Iris pigment epithelial cell (primary cell): Measurements from ENCODE around the gene MYOM3.
"Not testable (repeated sequence)": the region's sequence is repeated elsewhere in the genome, so short reads cannot be mapped to it uniquely, and the experiment has no call there.

Experiments used
- DNase-seq: peaks from one replicate; pipeline ENCODE4 v3.0.0-alpha.2; 2011; ENCODE audit warnings: low read depth

MYOM3 gene

GRCh38 chr1:24071941-24072340, 40.0 kb downstream of the MYOM3 start:
- no peak for DNase-seq

DNA sequence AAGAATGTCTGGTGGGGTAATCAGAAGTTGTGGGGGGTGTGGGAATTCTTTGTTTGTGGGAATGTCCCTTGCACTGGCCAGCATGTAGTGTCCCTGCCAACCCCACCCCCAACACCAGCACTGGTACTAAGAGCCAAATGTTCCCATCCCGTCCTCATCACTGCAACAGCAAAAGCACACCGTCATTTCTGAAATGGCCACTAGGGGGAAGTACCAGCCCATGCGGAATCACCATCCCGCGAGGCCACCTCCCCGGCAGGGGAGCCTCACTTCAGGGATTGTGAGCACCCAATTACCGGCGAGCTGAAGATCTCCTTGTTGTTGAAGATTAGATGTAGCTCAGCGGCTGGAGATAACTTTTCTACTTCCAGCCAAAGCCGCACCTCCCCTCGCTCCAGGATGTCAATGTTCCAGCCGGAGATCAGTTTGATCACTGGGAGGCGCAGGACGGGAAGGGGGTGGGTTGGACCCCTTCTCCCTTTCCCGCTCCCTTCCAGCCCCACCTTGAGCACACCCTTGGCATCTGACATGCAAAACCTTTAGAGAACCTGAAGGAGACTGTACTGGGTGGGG, 41.0 kb downstream of the MYOM3 start:
- peak; percentile 76 for DNase-seq

- DNase-seq = no peak
Measured at GRCh38 chr1:24069817-24070216, 42.1 kb downstream of the MYOM3 start.

DNA sequence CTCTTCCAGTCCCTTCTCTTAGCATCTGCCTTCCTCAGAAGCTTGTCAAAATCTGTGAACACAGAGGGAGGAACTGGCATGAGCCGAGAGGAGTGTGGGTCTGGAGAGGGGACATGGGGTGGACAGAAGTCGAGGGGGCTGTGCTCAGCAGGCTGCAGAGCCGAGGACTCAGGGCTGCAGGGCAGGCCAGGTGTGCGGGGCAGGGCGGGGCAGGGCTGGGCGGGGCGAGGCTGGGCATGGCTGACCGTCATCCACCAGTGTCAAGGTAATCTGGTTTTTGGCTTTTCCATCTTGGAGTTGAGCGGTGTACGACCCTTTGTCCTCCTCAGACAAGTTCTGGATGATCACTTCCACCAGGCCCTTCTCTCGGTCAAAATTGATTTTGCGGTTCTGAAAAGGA, 44.0 kb downstream of the MYOM3 start:
- DNase-seq = no peak

- no peak for DNase-seq
Measured at GRCh38 chr1:24065304-24065703, 46.6 kb downstream of the MYOM3 start.

DNA sequence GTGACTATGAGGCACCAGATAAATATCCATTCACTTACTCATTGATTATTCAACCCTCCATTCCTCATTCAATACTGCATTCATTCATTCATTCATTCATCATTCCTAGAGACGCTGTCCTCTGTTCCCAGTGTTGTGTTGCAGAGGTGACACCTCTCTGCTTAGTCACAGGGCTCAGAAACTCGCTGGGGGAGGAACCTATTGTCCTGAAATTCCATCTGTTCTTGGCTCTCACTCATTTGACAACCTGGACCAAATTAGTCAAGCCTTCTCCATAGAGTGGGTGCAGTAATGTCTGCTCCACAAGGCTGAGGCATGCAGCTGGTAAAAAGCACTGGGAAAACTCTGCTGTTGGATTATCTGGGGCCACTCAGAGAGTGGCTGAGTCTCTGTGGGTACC, 49.7 kb downstream of the MYOM3 start:
- no peak for DNase-seq

- no peak for DNase-seq
Measured at GRCh38 chr1:24060482-24060881, 51.5 kb downstream of the MYOM3 start.

GRCh38 chr1:24058671-24059455, 53.1 kb downstream of the MYOM3 start:
- no peak for DNase-seq

- DNase-seq = no peak
Measured at GRCh38 chr1:24057171-24057570, 54.8 kb downstream of the MYOM3 start.

DNA sequence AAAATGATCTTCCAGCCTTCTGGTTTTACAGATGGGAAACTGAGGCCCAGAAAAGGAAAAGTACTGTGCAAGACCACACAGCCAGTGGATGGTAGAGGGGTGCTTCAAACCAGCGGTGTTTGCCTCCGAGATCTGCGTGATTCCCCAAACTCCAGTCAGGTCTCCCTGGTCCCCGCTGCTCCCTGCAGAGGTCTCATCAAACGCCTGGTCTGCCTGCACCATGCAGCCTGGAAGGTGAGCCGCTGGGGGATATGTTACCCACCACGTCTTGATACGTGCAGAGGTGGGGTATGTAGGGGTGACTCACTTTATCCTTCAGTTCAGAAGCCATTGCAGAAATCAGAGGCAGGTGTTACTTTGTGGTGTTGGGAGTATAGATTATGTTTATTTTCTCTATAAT, 56.3 kb downstream of the MYOM3 start:
- no peak for DNase-seq

DNA sequence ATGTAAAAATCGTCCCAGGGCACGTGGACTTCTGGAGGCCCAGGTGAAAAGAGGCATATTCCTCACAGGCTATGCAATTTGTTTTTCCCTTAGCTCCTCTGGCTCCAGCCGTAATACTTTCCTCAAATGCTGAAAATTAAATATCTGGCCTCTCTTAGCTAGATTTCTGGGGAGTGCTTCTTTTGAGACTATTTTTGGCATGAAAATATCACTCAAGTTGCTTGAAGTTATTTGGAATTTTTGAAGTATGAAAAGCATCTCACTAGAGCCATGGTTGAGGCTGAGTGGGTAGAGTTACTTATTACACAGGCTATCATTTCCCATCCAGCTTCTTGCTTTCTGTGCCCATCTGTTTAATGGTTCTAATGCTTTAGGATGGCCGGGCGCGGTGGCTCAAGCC, 59.7 kb downstream of the MYOM3 start:
- DNase-seq = peak; percentile 8

DNA sequence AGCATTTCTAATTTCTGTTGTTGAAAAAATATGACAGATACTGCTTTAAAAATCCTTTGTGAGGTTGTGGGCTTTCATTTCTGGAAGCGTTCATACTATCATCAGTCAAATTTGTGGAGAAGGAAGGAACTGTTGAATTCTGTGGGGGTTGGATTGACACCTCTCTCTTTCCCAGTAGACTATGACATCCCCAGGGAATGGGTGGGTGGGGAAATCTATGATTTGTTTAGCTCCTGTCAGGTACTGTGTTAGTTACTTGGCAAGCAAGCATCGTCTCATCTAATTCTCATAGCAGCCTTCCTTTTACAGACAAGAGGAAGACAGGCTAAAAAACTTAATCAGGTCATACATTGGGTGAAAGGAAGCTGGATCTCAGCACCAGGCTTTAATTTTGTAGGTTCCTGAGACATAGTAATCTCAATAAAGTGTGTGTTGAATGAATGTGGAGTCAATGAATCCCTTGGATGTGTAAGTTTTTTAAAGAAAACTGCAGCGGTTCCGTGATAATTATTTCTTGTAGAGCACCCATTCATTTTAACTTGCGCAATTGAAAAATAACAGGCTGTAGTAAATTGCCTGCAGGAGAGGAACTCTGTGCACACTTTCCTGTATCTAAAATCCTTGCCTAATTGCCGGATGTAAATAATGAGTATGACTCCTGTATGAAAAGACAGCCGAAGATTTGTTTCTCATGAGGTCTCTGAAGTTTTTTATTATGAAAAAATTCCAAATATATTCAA, 60.6 kb downstream of the MYOM3 start:
- DNase-seq = no peak

DNA sequence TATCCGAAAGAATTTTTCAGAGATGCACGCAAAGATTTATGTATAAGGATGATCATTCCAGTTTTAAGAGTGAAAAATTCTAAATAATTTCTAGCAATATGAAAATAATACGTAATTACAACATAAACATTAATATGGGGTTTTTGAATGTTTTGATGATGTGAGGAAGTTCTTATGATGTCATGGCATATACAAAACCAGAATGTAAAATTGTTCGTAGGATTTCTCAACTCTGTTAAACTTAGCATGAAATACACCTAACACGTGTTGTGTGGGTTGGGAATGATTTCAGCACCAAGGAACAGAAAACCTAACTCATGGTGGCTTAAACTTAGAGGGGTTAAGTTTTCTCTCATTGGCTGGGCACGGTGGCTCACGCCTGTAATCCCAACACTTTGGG, 62.2 kb downstream of the MYOM3 start:
- DNase-seq = no peak

- DNase-seq = not testable (repeated sequence)
Measured at GRCh38 chr1:24048894-24049293, 63.0 kb downstream of the MYOM3 start.

- DNase-seq = peak; percentile 7
Measured at GRCh38 chr1:24048205-24048869, 63.6 kb downstream of the MYOM3 start.

GRCh38 chr1:24047110-24047477, 64.8 kb downstream of the MYOM3 start:
- DNase-seq = peak; percentile 4

- no peak for DNase-seq
Measured at GRCh38 chr1:24045771-24046170, 66.2 kb downstream of the MYOM3 start.

- not testable (repeated sequence) for DNase-seq
Measured at GRCh38 chr1:24044672-24045071, 67.3 kb downstream of the MYOM3 start.

- no peak for DNase-seq
Measured at GRCh38 chr1:24043345-24044032, 68.4 kb downstream of the MYOM3 start.

GRCh38 chr1:24042315-24042714, 69.6 kb downstream of the MYOM3 start:
- DNase-seq = no peak

DNA sequence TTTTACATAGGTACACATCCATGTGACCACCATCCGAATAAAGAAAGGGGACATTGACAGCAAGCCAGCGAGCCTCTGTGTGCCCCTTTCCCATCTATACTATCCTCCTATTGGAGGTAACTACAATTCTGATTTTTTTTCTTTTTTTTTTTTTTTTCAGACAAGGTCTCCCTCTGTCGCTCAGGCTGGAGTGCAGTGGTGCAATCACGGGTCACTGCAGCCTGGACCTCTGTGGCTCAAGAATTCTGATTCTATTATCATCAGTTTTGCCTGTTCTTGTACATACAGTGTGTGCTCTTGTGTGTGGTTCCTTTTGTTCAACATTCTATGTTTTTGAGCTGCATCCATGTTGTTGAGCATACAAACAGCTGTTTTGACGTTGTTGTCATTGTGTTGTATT, 75.8 kb downstream of the MYOM3 start:
- DNase-seq = no peak

- no peak for DNase-seq
Measured at GRCh38 chr1:24032981-24033380, 79.0 kb downstream of the MYOM3 start.
